Stimulated activated CD8-positive, alpha-beta memory T cell treated with anti-CD3 and anti-CD28 coated beads, Interleukin-7, amount 100 ng/mL, for 1 hour (primary cell): ENCODE measurements around the gene VAC14.

Experiments
- DNase-seq, 2 donors: peaks; one replicate each; pipeline ENCODE4 v3.0.0-alpha.2; 2020; ENCODE audit warnings: low read depth in 2 of 2

The VAC14 gene

DNA sequence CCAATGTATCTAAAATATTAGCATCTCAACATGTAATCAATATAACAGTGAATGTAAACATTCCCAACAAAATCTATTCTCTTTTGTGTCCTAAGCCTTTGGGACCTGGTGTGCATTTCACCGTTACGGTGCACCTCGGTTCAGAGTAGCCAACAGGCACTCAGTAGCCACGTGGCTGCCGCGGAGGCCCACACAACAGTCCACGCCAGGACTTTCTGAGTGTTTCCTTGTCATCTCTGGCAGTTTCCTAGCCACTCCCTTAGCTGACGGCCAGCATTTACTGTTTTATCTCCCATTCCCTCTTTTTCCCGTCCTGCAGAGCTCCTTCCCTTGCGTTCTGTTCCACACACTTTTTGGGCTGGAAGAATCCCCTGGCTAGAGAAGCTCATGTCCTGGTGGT is 36.3 kb downstream of the VAC14 start:
- no peak for DNase-seq

DNA sequence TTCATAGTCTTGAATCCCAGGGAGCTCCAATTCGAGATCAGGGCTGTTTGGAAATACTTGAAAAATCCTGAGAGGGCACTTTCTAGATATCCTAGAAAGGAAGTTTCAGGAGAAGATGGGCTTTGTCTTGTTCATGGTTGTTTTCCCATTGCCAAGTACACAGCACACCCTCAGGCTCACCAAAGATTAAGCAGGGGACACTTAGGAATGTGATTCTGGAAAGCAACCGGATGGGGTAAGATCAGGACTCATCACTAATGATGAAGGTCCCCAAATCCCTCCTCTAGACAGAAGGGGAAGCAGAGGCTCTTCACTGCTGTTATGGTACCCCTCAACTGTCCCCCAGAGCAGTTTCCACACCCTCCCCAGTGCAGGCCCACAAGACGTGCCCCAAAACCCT is 40.7 kb downstream of the VAC14 start:
- DNase-seq = no peak

- no peak for DNase-seq
Measured at GRCh38 chr16:70759666-70760065, 41.3 kb downstream of the VAC14 start.

DNA sequence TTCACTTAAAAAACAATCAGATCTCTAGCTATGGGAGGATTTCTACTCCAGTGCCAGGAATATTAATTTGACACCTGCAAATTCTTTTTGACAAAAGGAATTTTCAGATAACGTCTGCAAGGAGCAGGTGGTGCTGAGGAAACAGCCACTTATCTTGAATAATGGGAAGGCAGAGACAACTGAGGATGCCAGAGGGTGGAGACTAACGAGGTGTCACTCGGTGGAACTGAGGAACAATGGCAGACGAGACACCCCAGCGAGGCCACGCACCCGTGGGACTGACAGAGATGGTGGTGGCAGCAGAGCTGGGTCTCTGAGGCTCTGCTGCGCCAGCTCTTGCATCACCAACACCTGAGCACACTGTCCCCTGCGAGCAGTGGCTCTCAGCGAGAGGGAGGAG is 42.2 kb downstream of the VAC14 start:
- no peak for DNase-seq

DNA sequence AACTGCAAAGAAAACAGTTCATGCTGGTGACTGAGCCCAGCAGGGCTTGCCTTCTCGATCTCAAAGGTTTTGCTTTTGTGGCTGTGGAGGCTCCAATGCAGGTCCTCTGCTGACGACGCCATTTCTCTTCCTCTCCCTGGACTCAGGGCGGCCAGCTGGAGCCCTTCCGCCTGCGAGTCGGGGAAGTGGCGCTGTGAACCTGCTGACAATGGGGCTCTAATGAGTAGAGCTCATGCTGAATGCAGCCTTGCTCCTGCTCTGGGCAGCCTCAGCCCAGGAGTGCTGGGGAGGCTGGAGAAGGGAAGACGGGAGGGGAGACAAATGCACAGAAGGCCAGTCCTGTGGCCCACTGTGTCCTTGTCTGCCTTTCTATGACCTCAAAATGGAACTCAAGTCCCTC is 43.8 kb downstream of the VAC14 start:
- DNase-seq = no peak

DNA sequence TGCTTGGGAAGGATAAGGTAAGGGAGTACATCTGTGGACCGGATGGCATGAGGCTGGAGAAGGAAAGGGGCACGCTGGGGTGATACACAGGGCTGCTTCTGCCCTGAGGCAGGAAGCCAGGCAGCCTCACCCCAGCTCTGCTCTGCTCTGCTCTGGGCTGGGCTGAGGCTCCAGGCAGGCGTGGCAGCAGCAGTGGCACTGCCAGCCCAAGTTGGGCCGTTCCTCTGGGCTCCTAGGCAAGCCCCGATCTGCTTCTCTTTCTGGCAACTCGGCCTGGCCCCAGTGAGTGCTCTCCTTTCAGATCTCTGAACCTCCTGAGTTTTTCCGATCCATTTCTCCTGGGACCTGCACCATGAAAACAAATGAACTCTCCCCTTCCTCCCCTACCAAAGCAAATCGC is 44.9 kb downstream of the VAC14 start:
- no peak for DNase-seq

GRCh38 chr16:70754851-70755600 is 45.9 kb downstream of the VAC14 start:
- DNase-seq = no peak

DNA sequence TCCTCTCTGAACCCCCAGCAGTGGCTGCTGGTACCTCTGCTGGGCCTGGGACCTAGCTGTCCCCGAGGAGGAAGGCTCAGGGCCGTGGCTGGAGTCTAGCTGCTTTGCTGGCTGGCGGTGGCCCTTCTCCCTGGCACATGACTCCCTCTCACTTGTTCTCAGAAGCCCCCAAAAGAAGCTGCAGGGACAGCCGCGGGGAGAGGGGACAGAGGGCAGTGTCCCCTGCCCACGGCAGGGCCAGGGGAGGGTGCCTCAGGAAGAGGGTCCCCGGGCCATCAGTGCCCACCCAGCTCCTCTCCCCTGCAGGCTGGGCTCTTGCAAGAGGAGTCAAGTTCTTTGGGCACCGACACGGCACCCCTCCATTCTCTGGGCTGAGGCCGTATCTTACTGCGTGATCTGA is 46.6 kb downstream of the VAC14 start:
- DNase-seq = no peak

- DNase-seq = no peak
Measured at GRCh38 chr16:70753694-70754325, 47.1 kb downstream of the VAC14 start.

- no peak for DNase-seq
Measured at GRCh38 chr16:70753228-70753627, 47.7 kb downstream of the VAC14 start.

- no peak for DNase-seq
Measured at GRCh38 chr16:70752426-70752825, 48.5 kb downstream of the VAC14 start.

GRCh38 chr16:70751593-70751992 is 49.4 kb downstream of the VAC14 start:
- no peak for DNase-seq

DNA sequence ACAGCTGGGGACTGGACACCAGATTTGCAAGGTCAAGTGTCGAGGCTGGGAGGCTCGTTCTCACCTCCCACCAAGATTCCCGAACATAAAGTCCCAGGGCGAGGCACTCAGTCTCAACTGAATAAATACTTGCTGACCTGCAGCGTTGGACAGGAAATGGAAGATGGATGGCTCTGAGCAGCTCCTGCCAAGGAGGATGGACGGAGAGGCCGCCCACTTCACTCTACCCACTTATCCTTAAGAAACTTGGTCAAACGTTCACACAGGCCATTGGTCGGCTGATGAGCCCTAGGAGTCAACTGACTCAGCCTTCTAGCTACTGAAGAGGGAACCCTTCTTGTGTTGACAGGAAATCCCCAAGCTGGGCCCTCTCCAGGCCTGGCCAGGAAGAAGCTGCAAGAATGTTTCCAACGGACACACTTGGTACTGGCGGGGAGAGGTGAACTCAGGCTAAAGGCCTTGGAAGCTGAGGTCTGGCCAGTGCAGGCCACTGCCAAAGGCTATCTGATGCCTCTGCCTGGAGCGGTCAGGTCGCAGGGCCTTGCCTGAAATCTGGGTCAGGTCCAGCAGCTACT is 50.0 kb downstream of the VAC14 start:
- DNase-seq = no peak

GRCh38 chr16:70749681-70750601 is 51.0 kb downstream of the VAC14 start:
- DNase-seq = no peak

DNA sequence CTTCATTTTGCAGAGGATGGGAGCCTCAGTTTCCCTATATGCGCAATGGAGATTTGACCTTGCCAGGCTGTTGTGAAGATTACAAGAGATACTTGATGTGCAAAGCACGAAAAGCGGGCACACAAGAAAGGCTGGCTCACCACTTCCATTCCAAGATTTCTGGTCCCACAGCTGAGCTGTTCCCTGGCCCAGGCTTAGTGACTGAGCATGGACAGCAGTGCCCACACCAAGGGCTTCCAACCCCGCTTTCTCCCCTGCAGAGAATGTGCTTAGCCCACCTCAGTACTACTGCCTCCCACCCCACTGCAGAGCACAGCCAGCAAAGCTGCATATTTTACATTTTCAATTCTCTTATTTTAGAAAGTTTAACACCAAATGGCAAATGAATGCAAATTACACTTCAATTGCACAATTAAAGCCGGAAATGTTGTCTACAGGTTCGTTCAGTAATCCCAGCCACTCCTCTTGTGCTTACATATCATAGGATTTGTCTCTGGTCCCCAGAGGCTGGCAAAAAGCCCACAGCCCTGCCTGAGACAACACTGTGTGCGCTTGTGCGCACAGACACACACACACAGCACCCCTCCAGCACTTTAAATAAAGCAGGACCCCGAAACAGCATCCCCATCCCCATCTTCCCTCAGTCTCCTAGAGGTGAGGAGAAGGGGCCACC is 51.8 kb downstream of the VAC14 start:
- no peak for DNase-seq

DNA sequence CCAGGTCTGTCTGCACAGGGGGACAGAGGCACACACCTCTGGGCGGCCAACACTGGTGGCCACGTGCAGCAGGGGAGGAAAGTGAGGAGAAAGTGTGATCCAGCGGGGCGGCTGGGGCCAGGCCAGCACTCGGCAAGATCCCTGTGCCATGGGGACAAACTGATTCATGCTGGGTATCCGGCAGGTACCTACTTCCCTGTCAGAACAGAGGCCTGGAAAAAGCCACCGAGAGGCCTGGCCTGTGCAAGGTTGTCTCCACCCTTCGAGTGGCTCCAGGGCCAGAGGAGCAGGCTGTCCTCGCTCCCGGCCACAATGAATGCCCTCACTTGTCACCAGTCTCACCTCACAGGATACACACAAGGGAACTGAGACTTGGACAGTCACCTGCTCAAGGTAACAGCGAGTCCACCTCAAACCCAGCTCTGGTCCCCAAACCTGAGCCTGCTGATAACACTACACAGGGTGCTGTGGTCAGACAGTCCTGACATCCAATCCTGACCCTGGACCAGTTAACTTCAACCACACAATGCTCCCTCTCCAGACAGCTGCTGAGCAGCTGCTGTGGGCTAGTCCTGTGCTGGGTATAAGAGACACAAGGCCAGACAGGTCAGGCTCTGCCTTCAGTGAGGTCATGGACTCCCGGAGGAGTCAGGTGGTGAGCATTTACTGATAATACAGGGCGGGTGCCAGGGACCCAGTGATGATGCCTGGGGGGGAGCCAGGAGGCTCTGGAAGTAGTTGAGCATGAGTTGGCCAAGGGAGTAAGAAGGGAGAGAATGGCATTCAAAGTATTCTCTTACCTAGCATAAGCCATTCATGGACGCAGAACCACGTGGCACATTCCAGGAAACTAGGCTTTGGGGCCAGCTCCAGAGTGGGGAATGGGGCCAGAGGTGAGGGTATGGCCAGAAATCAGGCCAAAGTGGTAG is 53.0 kb downstream of the VAC14 start:
- DNase-seq = no peak

GRCh38 chr16:70746708-70747424 is 54.1 kb downstream of the VAC14 start:
- no peak for DNase-seq

GRCh38 chr16:70746040-70746707 is 54.8 kb downstream of the VAC14 start:
- no peak for DNase-seq

DNA sequence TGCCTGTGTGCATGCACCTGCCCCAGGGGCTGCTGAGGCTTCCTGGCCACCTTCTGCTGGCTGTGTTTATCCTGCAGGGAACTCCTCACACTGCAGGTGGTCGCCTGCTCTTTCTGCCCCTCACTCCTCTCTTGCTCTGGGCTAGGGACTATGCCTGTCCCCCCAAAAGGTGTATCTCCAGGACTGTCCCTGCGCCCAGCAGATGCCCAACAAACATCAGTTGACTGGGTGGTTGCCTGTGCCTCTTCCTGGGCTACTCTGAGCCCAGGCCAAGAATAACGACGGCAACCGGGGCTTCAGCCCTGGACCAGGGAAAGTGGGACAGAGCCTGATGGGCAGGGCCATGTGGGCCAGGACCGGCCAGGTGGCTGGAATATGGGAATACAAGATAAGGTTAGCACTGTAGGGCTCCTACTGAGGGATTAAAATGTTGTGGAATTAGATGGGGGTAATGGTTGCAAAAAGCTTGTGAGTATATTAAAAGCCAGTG is 55.4 kb downstream of the VAC14 start:
- no peak for DNase-seq
